WTC11 (cell line): ENCODE data around the gene SRGN.

Experiments
- NFYB ChIP-seq: sonication (generic); formaldehyde crosslinking; conservative IDR thresholded peaks from 2 replicates; pipeline ENCODE4 v1.8.0; 2022; ENCODE audit warnings: low read depth, missing genetic modification reagents
- SMAD3 ChIP-seq: sonication (generic); formaldehyde crosslinking; IDR thresholded peaks from 2 replicates; pipeline ENCODE4 v1.8.0; 2022; ENCODE audit warnings: missing genetic modification reagents, mild to moderate bottlenecking, borderline replicate concordance
- TF ChIP-seq, protein P1 (sequence below): sonication (generic); formaldehyde crosslinking; IDR thresholded peaks from 2 replicates; pipeline ENCODE4 v1.8.1; 2023; ENCODE audit warnings: mild to moderate bottlenecking, moderate library complexity, missing genetic modification reagents
- TF ChIP-seq, protein P2 (sequence below): fragments of 200-600 bp; IDR thresholded peaks from 2 replicates; pipeline ENCODE4 v1.8.0; 2022; ENCODE audit warnings: antibody characterized with exemption
- TF ChIP-seq, protein P3 (sequence below): sonication (generic); formaldehyde crosslinking; IDR thresholded peaks from 2 replicates; pipeline ENCODE4 v1.8.0; 2023; ENCODE audit warnings: missing genetic modification reagents
- TF ChIP-seq, protein P4 (sequence below): sonication (generic); formaldehyde crosslinking; IDR thresholded peaks from 2 replicates; pipeline ENCODE4 v1.8.1; 2022; ENCODE audit warnings: missing genetic modification reagents, borderline replicate concordance
- TF ChIP-seq, protein P5 (sequence below): sonication (generic); formaldehyde crosslinking; IDR thresholded peaks from 2 replicates; pipeline ENCODE4 v1.8.1; 2023; ENCODE audit warnings: mild to moderate bottlenecking, missing genetic modification reagents
- TF ChIP-seq, protein P6 (sequence below): sonication (generic); formaldehyde crosslinking; IDR thresholded peaks from 2 replicates; pipeline ENCODE4 v1.8.0; 2022; ENCODE audit warnings: missing genetic modification reagents
- TF ChIP-seq, protein P7 (sequence below): sonication (generic); formaldehyde crosslinking; IDR thresholded peaks from 2 replicates; pipeline ENCODE4 v1.8.1; 2022; ENCODE audit warnings: low read depth, missing genetic modification reagents, borderline replicate concordance

DNA sequence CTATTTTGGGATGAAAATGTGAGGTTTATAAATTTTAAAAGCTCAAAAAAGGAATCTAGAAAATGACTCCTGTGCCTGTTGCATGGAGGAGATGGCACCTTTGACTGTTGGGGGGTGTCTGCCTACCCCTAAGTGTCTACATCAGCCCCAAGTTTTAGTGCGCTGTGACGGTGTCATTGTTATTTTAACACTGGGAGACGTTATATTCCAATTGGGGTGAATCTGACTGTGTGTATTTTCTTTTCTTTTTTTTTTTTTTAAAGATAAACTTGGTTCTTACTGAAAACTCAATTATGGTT is 517 bp downstream of the SRGN start:
- TF ChIP-seq, protein P1, sequence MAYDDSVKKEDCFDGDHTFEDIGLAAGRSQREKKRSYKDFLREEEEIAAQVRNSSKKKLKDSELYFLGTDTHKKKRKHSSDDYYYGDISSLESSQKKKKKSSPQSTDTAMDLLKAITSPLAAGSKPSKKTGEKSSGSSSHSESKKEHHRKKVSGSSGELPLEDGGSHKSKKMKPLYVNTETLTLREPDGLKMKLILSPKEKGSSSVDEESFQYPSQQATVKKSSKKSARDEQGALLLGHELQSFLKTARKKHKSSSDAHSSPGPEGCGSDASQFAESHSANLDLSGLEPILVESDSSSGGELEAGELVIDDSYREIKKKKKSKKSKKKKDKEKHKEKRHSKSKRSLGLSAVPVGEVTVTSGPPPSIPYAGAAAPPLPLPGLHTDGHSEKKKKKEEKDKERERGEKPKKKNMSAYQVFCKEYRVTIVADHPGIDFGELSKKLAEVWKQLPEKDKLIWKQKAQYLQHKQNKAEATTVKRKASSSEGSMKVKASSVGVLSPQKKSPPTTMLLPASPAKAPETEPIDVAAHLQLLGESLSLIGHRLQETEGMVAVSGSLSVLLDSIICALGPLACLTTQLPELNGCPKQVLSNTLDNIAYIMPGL (CRISPR knock-in tag), result no peak
- TF ChIP-seq, protein P2, sequence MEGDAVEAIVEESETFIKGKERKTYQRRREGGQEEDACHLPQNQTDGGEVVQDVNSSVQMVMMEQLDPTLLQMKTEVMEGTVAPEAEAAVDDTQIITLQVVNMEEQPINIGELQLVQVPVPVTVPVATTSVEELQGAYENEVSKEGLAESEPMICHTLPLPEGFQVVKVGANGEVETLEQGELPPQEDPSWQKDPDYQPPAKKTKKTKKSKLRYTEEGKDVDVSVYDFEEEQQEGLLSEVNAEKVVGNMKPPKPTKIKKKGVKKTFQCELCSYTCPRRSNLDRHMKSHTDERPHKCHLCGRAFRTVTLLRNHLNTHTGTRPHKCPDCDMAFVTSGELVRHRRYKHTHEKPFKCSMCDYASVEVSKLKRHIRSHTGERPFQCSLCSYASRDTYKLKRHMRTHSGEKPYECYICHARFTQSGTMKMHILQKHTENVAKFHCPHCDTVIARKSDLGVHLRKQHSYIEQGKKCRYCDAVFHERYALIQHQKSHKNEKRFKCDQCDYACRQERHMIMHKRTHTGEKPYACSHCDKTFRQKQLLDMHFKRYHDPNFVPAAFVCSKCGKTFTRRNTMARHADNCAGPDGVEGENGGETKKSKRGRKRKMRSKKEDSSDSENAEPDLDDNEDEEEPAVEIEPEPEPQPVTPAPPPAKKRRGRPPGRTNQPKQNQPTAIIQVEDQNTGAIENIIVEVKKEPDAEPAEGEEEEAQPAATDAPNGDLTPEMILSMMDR, result no peak
- TF ChIP-seq NFYB (CRISPR knock-in tag) (no peak), SMAD3 (CRISPR knock-in tag) (no peak)
- TF ChIP-seq, protein P3, sequence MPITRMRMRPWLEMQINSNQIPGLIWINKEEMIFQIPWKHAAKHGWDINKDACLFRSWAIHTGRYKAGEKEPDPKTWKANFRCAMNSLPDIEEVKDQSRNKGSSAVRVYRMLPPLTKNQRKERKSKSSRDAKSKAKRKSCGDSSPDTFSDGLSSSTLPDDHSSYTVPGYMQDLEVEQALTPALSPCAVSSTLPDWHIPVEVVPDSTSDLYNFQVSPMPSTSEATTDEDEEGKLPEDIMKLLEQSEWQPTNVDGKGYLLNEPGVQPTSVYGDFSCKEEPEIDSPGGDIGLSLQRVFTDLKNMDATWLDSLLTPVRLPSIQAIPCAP (CRISPR knock-in tag), result no peak
- TF ChIP-seq, protein P4, sequence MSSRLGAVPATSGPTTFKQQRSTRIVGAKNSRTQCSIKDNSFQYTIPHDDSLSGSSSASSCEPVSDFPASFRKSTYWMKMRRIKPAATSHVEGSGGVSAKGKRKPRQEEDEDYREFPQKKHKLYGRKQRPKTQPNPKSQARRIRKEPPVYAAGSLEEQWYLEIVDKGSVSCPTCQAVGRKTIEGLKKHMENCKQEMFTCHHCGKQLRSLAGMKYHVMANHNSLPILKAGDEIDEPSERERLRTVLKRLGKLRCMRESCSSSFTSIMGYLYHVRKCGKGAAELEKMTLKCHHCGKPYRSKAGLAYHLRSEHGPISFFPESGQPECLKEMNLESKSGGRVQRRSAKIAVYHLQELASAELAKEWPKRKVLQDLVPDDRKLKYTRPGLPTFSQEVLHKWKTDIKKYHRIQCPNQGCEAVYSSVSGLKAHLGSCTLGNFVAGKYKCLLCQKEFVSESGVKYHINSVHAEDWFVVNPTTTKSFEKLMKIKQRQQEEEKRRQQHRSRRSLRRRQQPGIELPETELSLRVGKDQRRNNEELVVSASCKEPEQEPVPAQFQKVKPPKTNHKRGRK (CRISPR knock-in tag), result no peak
- TF ChIP-seq, protein P5, sequence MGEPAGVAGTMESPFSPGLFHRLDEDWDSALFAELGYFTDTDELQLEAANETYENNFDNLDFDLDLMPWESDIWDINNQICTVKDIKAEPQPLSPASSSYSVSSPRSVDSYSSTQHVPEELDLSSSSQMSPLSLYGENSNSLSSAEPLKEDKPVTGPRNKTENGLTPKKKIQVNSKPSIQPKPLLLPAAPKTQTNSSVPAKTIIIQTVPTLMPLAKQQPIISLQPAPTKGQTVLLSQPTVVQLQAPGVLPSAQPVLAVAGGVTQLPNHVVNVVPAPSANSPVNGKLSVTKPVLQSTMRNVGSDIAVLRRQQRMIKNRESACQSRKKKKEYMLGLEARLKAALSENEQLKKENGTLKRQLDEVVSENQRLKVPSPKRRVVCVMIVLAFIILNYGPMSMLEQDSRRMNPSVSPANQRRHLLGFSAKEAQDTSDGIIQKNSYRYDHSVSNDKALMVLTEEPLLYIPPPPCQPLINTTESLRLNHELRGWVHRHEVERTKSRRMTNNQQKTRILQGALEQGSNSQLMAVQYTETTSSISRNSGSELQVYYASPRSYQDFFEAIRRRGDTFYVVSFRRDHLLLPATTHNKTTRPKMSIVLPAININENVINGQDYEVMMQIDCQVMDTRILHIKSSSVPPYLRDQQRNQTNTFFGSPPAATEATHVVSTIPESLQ (CRISPR knock-in tag), result no peak
- TF ChIP-seq, protein P6, sequence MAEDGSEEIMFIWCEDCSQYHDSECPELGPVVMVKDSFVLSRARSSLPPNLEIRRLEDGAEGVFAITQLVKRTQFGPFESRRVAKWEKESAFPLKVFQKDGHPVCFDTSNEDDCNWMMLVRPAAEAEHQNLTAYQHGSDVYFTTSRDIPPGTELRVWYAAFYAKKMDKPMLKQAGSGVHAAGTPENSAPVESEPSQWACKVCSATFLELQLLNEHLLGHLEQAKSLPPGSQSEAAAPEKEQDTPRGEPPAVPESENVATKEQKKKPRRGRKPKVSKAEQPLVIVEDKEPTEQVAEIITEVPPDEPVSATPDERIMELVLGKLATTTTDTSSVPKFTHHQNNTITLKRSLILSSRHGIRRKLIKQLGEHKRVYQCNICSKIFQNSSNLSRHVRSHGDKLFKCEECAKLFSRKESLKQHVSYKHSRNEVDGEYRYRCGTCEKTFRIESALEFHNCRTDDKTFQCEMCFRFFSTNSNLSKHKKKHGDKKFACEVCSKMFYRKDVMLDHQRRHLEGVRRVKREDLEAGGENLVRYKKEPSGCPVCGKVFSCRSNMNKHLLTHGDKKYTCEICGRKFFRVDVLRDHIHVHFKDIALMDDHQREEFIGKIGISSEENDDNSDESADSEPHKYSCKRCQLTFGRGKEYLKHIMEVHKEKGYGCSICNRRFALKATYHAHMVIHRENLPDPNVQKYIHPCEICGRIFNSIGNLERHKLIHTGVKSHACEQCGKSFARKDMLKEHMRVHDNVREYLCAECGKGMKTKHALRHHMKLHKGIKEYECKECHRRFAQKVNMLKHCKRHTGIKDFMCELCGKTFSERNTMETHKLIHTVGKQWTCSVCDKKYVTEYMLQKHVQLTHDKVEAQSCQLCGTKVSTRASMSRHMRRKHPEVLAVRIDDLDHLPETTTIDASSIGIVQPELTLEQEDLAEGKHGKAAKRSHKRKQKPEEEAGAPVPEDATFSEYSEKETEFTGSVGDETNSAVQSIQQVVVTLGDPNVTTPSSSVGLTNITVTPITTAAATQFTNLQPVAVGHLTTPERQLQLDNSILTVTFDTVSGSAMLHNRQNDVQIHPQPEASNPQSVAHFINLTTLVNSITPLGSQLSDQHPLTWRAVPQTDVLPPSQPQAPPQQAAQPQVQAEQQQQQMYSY (CRISPR knock-in tag), result no peak
- TF ChIP-seq, protein P7, sequence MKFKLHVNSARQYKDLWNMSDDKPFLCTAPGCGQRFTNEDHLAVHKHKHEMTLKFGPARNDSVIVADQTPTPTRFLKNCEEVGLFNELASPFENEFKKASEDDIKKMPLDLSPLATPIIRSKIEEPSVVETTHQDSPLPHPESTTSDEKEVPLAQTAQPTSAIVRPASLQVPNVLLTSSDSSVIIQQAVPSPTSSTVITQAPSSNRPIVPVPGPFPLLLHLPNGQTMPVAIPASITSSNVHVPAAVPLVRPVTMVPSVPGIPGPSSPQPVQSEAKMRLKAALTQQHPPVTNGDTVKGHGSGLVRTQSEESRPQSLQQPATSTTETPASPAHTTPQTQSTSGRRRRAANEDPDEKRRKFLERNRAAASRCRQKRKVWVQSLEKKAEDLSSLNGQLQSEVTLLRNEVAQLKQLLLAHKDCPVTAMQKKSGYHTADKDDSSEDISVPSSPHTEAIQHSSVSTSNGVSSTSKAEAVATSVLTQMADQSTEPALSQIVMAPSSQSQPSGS (CRISPR knock-in tag), result no peak
